ENCODE results near the gene HIPK2. TPM values are rescaled to one million over a fixed set of nuclear protein-coding genes. Genes with fewer than 3 reads are reported as not detected.

Gene HIPK2
- polyA plus RNA-seq, 3 donors, result 1.6 to 12.1 (median 3.0) TPM

DNA sequence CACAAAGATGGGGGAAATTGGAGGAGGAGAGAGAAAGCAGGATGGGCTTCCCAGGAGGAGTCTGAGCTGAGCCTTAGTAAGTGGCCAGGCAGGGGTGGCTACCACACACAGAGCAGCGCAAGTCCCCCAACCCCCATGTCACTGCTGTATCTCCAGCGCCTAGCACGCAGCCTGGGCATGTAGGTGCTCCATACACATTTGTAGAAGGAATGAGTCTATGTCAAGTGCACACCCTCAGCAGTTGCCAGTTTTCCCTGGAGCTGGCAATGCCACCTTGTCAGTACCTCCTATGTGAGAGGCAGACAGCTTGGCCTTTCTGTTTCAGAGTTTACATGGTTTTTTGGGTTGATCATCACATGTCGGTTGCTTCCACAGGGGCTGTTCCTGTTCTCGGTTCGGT, 138.2 kb downstream of the HIPK2 start:
- Histone ChIP-seq H4K20me1 (ENCODE audit: insufficient read depth, low read length) (peaks cover 97% of the 10 kb centered on the region), H2AFZ (ENCODE audit: insufficient read depth, low read depth, low read length, poor library complexity, severe bottlenecking) (no peak overlapping the region), H3K27ac (ENCODE audit: low read depth in 1 of 2, low read length in 2 of 2) (no peak overlapping the region), H3K36me3 (replicated peaks in 1 of 2; ENCODE audit: control insufficient read depth in 1 of 2, insufficient read depth in 2 of 2, low read length in 2 of 2) (peaks cover 20 to 69% of the 10 kb centered on the region in 2 donors), H3K4me3 (replicated peaks in 1 of 3; ENCODE audit: low read depth in 2 of 3, low read length in 3 of 3) (no peak overlapping the region), H3K27me3 (ENCODE audit: control insufficient read depth in 2 of 2, insufficient read depth in 2 of 2, low read length in 2 of 2) (no peaks in the 10 kb centered on the region), H3K4me2 (replicated peaks; ENCODE audit: extremely low read depth, low read length, poor library complexity, severe bottlenecking) (no peak overlapping the region), H3K9ac (ENCODE audit: insufficient read depth, low read length, poor library complexity, severe bottlenecking) (no peak overlapping the region), H3K4me1 (ENCODE audit: control insufficient read depth in 1 of 2, insufficient read depth in 2 of 2, low read length in 2 of 2) (peaks cover 16 to 22% of the 10 kb centered on the region in 2 donors), H3K9me3 (replicated peaks in 1 of 2; ENCODE audit: control insufficient read depth in 1 of 2, insufficient read depth in 1 of 2, low read length in 2 of 2) (no peaks in the 10 kb centered on the region), H3K79me2 (ENCODE audit: insufficient read depth, low read length) (peaks cover 70% of the 10 kb centered on the region)
- Mint-ChIP-seq H3K27me3 (ENCODE audit: low read depth in 3 of 3) (no peaks in the 10 kb centered on the region), H3K27ac (peak overlapping the region in 1 of 7 donors; percentile 17), H3K9me3 (peaks cover 0 to 5% (median 0%) of the 10 kb centered on the region in 7 donors), H3K36me3 (peaks cover 74% of the 10 kb centered on the region in 2 donors), H3K4me3 (no peak overlapping the region), H3K4me1 (peaks cover 44% of the 10 kb centered on the region)
- no peak for DNase-seq
- intact Hi-C loops (cut with micrococcal nuclease), result no loop called here
- TF ChIP-seq, protein P1, sequence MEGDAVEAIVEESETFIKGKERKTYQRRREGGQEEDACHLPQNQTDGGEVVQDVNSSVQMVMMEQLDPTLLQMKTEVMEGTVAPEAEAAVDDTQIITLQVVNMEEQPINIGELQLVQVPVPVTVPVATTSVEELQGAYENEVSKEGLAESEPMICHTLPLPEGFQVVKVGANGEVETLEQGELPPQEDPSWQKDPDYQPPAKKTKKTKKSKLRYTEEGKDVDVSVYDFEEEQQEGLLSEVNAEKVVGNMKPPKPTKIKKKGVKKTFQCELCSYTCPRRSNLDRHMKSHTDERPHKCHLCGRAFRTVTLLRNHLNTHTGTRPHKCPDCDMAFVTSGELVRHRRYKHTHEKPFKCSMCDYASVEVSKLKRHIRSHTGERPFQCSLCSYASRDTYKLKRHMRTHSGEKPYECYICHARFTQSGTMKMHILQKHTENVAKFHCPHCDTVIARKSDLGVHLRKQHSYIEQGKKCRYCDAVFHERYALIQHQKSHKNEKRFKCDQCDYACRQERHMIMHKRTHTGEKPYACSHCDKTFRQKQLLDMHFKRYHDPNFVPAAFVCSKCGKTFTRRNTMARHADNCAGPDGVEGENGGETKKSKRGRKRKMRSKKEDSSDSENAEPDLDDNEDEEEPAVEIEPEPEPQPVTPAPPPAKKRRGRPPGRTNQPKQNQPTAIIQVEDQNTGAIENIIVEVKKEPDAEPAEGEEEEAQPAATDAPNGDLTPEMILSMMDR (IDR thresholded peaks at IDR 0.05), result no peak
- 100% methylated on average over 2 of the region's 6 CpGs for WGBS (ENCODE audit: insufficient coverage)

DNA sequence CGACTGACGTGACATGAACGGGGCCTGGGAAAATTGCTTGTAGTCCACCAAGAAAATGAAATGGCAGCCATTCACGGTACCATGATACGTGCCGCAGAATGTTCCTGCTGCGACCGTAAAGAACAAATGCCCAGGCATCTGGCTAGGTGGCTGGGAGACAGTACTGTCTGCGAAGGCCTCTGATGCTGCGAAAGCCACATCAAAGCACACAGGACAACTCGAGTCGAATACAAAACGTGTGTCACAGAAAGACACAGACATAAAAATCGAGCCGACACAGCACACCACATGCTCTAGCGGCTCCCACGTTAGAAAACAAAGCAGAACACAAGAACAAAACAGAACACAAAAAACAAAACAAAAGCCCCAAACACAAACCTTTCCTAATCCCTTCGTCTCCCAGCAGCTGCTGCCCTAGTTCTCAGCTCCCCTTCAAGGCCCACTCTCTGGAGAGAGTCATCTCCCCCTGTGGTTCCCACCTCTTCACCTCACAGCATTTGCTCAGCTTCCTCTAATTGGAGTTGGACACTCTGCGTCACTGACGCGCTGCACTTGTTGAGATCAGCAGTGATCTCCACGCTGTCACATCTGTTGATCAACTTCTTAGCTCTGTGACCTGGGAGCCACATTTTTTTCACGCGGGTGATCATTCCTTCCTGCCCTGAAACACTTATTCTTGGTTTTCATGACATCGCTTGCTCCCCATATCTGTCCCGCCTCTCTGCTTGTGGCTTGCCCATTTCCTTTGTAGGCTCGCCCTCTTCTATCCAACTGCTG, 142.1 kb downstream of the HIPK2 start:
- H3K4me3 Mint-ChIP-seq, result no peak overlapping the region

More for the DNA sequence above, 142.1 kb downstream of the HIPK2 start:
- Histone ChIP-seq H2AFZ (ENCODE audit: insufficient read depth, low read depth, low read length, poor library complexity, severe bottlenecking) (no peak overlapping the region), H3K79me2 (ENCODE audit: insufficient read depth, low read length) (peaks cover 46% of the 10 kb centered on the region), H3K9ac (ENCODE audit: insufficient read depth, low read length, poor library complexity, severe bottlenecking) (no peak overlapping the region), H3K36me3 (replicated peaks in 1 of 2; ENCODE audit: control insufficient read depth in 1 of 2, insufficient read depth in 2 of 2, low read length in 2 of 2) (peaks cover 22 to 80% of the 10 kb centered on the region in 2 donors), H3K4me2 (replicated peaks; ENCODE audit: extremely low read depth, low read length, poor library complexity, severe bottlenecking) (no peak overlapping the region), H3K27me3 (ENCODE audit: control insufficient read depth in 2 of 2, insufficient read depth in 2 of 2, low read length in 2 of 2) (no peaks in the 10 kb centered on the region), H3K9me3 (replicated peaks in 1 of 2; ENCODE audit: control insufficient read depth in 1 of 2, insufficient read depth in 1 of 2, low read length in 2 of 2) (no peaks in the 10 kb centered on the region), H3K4me1 (ENCODE audit: control insufficient read depth in 1 of 2, insufficient read depth in 2 of 2, low read length in 2 of 2) (peaks cover 7 to 12% of the 10 kb centered on the region in 2 donors), H4K20me1 (ENCODE audit: insufficient read depth, low read length) (peaks cover 78% of the 10 kb centered on the region), H3K4me3 (replicated peaks in 1 of 3; ENCODE audit: low read depth in 2 of 3, low read length in 3 of 3) (no peak overlapping the region), H3K27ac (ENCODE audit: low read depth in 1 of 2, low read length in 2 of 2) (no peak overlapping the region)
- TF ChIP-seq, protein P1 (IDR thresholded peaks at IDR 0.05), result no peak
- intact Hi-C loops (cut with micrococcal nuclease), result no loop called here
- WGBS (ENCODE audit: insufficient coverage), result 62% methylated on average over 25 of the region's 27 CpGs
- DNase-seq, result peak in 2 of 3 donors; percentile 21 to 32
- H3K4me1 Mint-ChIP-seq, result peaks cover 37% of the 10 kb centered on the region
- peaks cover 71 to 73% of the 10 kb centered on the region in 2 donors for H3K36me3 Mint-ChIP-seq
- H3K9me3 Mint-ChIP-seq, result peaks cover 0 to 5% (median 0%) of the 10 kb centered on the region in 7 donors
- H3K27ac Mint-ChIP-seq, result peak overlapping the region in 5 of 7 donors; percentile 0 to 82 (median 55)
- no peaks in the 10 kb centered on the region for H3K27me3 Mint-ChIP-seq (ENCODE audit: low read depth in 3 of 3)

All from CD14-positive monocyte (primary cell).